ENCODE measurements around the gene ETV5.

ETV5 gene

GRCh38 chr3:185999221-185999620 lies 109.7 kb downstream of the ETV5 start:
- no peak for DNase-seq (ENCODE audit: insufficient read length, low spot score)
- FAIRE-seq = no peak
- no peak for TF ChIP-seq POLR2A (IDR thresholded peaks at IDR 0.05; ENCODE audit: low read depth, low read length)

GRCh38 chr3:185998136-185998535 lies 110.8 kb downstream of the ETV5 start:
- peak; percentile 20 for FAIRE-seq
- TF ChIP-seq PAX5 (IDR thresholded peaks at IDR 0.05; ENCODE audit: insufficient read depth, low read length, severe bottlenecking) (no peak), SPI1 (IDR thresholded peaks at IDR 0.05; ENCODE audit: low read depth, low read length) (peak; percentile 93), POU2F2 (IDR thresholded peaks at IDR 0.05; ENCODE audit: low read depth, low read length) (no peak)
- no peak for DNase-seq (ENCODE audit: insufficient read length, low spot score)

GRCh38 chr3:185997130-185997529 lies 111.8 kb downstream of the ETV5 start:
- FAIRE-seq (no peak), DNase-seq (ENCODE audit: insufficient read length, low spot score) (no peak)
- TF ChIP-seq POLR2AphosphoS5 (IDR thresholded peaks at IDR 0.05; ENCODE audit: low read depth, low read length) = no peak
